SIG-M5 treated with dmso at 0.1 percent for 504 hours (cell line): Measurements from ENCODE around the gene FBXO17.
"Not testable (repeated sequence)": the region's sequence is repeated elsewhere in the genome, so short reads cannot be mapped to it uniquely, and the experiment has no call there.

Experiments used
- DNase-seq: peaks from one replicate; lab custom pipeline; 2025; ENCODE audit not compliant: unreplicated experiment; lab: John Stamatoyannopoulos, UW

The FBXO17 gene

GRCh38 chr19:38945562-38946228 is 29.8 kb downstream of the FBXO17 start:
- DNase-seq = no peak

DNA sequence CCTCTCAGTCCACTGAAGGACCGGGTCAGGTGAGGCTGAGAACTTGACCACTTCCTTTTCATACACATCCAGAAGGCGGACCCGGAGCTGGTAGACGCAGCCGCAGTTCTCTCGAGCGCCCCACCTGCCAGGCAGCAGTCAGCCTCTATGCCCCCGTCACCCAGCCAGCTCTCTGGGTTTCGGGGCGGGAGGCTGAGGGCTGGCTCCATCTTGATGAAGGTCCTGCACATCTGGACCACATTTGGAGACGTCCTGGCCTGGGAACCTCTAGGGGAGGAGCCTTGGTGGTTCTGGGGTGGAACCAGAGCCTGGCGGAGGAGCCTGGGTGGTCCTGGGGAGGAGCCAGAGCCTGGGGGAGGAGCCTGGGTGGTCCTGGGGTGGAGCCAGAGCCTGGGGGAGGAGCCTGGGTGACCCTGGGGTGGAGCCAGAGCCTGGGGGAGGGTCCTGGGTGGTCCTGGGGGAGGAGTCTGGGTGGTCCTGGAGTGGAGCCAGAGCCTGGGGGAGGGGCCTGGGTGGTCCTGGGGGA is 30.5 kb downstream of the FBXO17 start:
- DNase-seq = no peak

DNA sequence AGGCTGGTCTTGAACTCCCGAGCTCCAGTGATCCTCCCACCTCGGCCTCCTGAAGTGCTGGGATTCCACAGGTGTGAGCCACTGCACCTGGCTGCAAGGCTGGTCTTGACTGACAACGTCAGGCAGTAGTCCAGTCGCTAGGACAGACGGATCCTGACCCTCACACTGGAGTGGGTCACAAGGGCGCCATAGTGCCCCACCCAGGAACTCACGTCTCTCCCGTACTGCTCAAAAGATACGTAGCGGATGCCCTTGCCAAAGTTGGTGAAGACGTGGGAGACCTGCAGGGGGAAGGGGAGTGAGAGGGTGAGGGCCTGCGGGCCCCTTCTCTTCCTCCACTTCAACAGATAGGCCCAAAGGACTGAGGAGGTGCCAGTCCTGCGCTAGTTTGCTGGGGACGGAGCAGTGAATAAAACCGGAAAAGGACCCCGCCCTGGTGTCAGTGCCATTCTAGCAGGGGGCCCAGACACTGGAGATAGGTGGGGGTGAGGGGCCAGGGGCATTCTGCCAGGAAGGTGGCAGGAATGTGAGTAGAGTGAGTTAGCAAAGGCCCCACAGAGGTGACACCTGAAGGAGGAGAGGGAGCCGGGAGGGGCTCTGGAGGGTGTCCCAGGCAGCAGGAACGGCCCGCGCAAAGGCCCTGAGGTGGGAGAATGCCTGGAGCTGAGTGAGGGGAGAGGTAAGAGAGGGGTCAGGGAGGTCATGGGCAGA is 32.9 kb downstream of the FBXO17 start:
- no peak for DNase-seq

DNA sequence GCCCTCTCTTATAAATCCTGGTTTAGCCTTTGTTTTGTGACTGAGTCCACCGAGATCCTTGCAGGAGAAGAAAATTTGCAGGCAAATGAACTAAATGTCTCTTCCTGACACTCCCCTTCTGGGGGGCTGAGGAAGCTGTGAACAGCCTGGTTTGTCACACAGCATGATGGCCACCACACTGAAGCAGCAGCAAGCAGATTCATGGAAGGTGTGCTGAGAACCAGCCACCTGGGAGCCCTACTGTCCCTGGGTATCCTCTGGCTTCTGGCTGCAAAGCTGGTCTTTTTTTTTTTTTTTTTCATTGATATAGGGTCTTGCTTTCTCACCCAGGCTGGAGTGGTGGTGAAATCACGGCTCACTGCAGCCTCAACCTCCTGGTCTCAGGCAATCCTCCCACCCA is 33.6 kb downstream of the FBXO17 start:
- no peak for DNase-seq

GRCh38 chr19:38941466-38941865 is 34.1 kb downstream of the FBXO17 start:
- not testable (repeated sequence) for DNase-seq

DNA sequence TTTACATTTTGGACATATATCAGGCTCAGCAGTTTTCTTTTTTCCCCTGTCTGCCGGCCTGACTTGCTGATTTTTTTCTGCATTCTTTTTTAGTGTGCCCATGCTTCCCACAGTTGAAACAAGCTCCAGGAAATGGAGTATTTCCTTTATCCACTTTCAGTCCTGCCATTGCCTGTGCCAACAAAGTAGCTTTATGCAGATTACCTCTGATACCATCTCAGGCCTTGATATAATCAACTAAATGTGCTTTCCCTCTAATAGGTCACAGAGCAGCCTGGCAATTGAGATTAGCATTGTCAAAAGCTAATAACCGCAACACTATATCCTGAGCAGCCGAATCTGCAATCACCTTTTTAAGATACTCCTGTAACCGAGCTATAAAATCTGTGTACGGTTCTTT is 35.6 kb downstream of the FBXO17 start:
- no peak for DNase-seq

DNA sequence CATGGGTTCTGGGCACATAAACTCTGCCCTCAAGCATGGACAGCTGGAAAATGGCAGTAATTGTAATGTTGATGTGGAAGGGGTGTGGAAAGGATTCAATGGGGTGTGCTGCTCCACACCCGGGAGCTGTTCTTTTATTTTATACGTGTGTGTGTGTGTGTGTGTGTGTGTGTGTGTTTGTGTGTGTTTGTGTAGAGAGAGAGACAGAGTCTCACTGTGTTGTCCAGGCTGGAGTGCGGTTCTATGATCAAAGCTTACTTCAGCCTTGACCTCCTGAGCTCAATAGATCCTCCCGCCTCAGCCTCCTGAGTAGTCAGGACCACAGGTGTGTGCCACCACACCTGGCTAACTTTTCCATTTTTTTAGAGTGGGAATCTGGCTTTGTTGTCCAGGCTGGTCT is 42.0 kb downstream of the FBXO17 start:
- no peak for DNase-seq

DNA sequence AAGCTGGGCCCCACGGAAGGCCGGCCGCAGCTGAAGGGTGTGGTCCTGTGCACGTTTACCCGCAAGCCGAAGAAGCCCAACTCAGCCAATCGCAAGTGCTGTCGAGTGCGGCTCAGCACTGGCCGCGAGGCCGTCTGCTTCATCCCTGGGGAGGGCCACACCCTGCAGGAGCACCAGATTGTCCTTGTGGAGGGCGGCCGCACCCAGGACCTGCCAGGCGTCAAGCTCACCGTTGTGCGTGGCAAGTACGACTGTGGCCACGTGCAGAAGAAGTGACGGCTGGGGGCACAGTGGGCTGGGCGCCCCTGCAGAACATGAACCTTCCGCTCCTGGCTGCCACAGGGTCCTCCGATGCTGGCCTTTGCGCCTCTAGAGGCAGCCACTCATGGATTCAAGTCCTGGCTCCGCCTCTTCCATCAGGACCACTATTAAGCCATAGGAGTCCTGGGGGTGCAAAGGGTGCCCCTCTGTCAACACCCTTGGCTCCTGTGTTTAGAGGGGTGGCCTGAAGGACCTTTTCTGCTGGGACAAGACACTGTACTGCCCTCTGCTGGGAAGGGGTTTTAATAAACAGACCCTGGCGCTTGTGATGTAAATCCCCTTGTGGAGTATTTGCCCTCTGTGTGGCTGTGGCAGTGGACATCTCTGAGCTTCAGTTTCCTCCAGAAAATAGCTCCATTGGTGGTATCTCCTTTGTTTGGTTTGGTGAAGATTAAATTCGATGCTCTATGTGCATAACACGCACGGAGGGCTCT is 42.9 kb downstream of the FBXO17 start:
- peak; percentile 67 for DNase-seq

GRCh38 chr19:38931521-38931793 is 44.1 kb downstream of the FBXO17 start:
- DNase-seq = no peak

DNA sequence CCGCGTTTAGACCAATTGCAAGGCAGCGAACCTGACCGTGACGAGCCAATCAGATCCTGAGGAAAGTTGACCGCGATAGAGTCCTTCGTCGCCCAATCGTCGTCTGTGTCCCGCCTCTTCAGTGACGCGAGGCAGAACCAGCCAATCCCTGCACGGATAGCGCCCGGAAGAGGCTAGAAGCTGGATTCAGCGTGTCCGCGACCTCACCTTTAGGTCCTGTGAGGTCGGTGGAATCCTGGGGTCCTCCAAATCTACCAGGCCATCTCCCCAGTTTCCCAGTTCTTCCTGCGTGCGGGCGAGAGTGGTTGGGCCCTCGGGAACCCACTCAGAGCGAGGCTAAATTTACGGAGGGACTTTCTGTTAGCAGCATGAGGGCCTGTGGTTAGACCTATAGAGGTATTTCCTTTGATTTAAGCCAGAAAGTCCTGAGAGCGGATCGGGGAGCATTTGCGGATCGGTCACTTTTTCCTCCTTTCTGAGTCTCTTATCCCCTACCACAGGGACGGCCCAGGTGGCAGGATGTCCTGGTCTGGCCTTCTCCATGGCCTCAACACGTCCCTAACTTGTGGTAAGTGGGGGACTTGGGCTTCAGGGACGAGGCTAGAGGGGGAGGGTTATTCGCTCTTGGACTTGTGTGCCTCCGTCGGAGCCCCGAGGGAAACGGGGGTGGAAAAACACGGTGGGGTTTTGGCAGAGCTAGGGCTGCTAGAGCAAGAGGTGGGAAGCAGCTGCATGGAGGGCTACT is 44.6 kb downstream of the FBXO17 start, which contains the start of gene MRPS12:
TSS of gene MRPS12 (plus strand) at position 169 of the 745 bp plus-strand sequence. CDS start at position 520, 351 bp downstream.
- DNase-seq = peak; percentile 98

DNA sequence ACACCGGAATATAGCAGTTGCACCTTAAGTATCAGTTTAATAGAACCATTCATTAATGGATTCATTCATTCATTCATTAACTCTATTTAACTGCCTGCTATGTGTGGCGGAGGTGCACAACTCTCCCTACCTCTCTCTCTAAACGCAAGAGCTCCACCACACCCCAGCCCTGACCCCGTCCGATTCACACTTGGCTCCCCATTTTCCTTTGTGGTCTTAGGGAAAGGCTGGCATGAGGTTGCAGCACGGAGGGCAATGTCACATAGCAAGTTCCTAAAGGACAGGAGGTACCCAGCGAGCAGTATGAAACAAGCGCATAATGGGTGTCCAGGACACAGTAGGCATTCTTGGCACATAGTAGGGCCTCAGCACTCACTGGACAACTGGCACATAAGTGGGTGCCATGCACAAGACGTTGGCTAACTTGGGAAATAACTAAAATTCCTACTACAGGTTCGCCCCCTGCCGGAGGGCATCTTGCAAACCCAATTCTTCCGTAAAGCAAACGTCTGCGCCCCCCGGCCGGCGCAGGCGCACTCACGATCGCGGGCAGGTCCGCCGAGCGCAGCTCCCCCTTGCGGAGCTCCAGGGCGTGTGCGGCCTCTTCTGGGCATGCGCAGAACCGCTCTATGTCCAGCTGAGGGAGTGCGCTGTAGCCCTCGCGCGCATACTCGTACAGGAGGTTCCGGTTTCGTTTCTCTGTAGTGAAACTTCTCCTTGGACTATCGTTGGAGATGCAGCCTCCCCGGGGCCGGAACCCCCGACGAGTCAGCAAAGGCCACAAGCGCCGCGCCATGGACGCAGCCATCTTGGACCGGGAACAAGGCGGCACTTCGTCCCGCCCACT is 45.4 kb downstream of the FBXO17 start, which contains the start of gene SARS2:
TSS of gene SARS2 (minus strand) at position 835 of the 847 bp plus-strand sequence. CDS start at position 808, 27 bp downstream.
- peak; percentile 91 for DNase-seq

GRCh38 chr19:38928391-38929001 is 47.0 kb downstream of the FBXO17 start:
- no peak for DNase-seq

DNA sequence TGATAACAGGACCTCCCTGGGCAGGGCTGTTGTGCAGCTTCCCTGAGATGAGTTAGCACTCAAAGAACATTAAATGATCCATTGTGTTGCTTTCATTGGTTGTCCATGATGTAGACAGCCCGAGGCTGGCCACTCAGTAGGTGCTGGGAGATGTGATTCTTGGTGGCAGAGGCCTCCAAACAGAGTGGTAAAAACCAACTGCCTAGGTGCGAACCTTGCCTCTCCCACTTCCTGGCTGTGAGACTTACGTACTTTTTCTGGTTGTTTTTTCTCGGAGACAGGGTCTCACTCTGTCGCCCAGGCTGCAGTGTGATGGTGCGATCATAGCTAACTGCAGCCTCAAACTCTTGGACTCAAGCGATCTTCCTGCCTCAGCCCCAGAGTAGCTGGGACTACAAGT is 51.2 kb downstream of the FBXO17 start:
- no peak for DNase-seq

GRCh38 chr19:38922482-38922881 is 53.1 kb downstream of the FBXO17 start:
- no peak for DNase-seq

DNA sequence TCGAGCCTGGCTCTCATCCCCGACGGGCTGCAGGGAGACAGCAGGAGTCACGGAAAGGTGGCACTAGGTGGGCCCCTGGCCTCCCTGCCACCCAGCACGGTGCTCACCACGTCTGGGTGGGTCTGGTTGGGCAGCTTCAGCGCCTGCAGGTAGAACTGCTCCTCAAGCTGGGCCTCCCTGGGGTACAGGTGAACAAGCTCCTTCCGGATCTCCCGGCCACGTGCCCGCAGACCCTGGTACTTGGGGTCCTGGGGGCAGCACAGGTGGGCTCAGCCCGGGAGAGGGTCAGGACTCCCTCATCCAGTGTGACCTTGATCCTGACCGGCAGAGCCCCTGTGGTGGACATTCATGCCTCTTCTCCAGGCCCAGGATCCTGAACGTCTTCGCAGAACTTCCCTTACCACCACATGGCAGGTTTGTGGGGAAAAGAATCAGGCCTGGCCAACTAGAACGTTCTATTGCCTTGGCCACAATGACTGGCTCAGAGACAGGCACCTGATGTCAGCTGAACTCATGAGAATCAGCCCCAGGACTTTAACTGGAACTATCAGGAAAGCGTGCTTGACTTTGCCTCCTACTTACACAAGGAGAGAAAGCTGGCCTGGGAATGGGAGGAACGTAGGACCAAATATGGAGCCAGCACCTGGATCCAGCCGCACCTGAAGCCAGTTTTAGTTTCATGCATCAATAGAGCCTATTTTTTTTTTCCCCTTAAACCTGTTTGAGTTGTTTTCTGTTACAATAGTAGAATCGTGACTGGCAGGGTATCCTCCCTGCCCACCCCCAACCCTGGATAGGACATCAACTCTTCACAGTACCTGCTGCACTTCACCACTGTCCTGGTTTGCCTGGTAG is 53.9 kb downstream of the FBXO17 start:
- no peak for DNase-seq

DNA sequence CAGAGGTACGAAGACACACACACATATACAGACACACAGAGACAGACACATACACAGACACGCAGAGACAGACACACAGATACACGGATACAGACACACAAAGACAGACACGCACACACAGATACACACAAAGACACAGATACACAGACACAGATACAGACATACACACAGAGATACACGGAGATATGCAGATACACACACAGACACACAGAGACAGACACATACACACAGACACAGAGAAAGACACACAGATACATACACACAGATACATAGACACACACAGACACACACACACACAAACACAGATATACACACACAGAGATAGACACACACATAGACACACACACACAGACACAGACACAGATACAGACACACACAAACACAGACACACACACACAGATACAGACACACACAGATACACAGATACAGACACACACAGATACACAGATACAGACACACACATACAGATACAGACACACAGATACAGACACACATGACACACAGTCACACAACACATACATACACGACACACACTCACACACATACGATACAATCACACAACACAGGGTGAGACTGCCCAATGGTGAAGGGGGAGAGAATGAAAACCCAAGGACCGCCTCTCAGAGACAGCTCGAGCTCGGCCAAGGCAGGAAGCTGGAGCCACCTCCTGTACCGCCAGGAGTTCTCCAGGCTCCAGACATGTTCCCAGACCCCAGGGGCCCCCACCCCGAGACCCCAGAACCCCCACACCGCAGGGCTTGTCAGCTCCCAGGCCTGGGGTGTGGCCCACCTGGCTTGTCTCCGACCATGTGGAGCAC is 54.7 kb downstream of the FBXO17 start:
- no peak for DNase-seq

- no peak for DNase-seq
These were observed 55.5 kb downstream of the FBXO17 start for GRCh38 chr19:38919837-38920601.
